Measurements from ENCODE around the gene KRTCAP3.
A peak's percentile ranks its signal among the peaks of the same experiment; 100 is the strongest.
"Not testable (repeated sequence)": the region's sequence is repeated elsewhere in the genome, so short reads cannot be mapped to it uniquely, and the experiment has no call there.

Gene KRTCAP3, protein sequence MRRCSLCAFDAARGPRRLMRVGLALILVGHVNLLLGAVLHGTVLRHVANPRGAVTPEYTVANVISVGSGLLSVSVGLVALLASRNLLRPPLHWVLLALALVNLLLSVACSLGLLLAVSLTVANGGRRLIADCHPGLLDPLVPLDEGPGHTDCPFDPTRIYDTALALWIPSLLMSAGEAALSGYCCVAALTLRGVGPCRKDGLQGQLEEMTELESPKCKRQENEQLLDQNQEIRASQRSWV

DNA sequence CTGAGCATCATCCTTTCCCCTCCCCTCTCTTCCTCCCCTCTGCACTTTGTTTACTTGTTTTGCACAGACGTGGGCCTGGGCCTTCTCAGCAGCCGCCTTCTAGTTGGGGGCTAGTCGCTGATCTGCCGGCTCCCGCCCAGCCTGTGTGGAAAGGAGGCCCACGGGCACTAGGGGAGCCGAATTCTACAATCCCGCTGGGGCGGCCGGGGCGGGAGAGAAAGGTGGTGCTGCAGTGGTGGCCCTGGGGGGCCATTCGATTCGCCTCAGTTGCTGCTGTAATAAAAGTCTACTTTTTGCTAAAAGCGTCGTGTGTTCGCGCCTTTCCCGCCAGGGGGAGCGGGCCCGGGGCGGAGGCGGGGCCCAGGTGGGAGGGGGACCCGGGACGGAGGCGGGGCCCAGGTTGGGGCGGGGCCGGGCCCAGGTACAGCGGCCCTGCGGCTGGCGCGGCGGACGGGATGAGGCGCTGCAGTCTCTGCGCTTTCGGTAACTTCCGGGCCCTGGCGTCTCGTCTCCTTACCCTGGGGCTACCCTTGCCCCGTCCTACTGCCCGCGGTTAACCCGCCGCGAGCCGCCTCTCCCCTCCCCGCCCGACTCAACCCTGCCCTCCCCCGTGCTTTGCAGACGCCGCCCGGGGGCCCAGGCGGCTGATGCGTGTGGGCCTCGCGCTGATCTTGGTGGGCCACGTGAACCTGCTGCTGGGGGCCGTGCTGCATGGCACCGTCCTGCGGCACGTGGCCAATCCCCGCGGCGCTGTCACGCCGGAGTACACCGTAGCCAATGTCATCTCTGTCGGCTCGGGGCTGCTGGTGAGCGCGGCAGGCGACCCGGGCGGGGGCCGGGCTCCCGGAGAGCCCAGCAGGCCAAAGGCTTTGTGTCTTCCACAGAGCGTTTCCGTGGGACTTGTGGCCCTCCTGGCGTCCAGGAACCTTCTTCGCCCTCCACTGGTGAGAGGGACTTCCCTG, at the start of gene KRTCAP3:
KRTCAP3 (plus strand) TSS at position 424 of the 962 bp plus-strand sequence; CDS start at position 456, 32 bp downstream.
- DNase-seq = no peak

DNA sequence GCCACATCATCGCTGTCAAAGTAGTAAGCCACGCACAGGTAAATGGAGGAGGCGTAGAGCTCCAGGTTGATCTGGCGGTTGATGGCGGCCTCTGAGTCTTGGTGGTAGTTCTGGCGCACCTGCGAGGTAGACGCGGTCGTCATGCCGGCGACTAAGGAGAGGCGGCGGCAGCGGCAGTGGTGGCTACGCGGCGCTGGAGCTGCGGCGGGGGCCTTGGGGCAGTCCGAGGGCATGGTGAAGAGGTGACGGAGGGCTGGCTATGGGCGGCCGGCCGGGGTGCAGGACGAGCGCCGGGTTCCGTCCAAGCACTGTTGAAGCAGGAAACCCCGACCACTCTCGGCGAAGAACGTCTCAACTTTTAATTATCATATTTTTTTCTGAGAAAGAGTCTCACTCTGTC, 49.0 kb upstream of the KRTCAP3 start:
- DNase-seq = no peak

DNA sequence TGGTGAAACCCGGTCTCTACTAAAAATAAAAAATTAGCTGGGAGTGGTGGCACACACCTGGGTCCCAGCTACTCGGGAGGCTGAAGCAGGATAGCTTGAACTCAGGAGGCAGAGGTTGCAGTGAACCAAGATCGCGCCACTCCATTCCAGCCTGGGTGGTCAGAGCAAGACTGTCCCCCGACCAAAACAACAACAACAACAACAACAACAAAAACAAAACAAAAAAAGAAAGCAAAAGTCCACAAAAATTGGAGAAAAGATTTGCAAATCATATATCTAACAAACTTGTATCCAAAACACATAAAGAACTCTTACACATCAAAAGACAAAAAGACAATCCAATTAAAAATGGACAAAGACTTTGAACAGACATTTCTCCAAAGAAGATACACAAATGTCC, 43.2 kb upstream of the KRTCAP3 start:
- DNase-seq = no peak

DNA sequence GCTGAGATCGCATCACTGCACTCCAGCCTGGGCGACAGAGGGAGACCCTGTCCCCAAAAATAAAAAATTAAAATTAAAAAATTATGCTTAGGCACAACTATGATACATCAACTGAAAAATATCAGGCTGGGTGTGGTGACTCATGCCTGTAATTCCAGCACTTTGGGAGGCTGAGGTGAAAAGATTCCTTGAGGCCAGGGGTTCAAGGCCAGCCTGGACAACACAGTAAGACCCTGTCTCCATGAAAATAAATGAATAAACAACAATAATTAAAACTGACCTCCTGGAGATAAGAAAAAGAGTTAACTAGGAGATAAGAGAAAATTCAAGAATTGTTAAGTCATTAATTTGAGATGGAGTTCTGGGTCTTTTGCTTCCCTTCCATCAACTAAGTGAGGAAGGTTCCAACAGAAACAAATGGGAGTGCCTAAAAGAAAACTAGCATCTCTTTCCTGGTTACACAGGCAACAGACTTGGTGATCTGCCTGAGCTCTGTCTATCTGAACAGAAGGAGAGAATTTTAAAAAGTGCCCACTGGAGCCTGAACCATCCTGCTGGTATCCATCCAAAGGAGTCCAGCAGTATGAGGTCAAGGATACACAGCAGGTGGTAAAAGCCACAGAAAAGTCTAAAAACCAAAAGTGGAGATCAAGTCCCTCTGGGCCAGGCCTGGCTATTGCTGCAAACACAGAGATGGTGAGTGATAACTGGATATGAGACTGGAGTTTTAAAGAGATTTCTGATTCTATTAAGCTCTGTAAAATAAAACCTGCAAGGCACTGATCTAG, 41.6 kb upstream of the KRTCAP3 start:
- no peak for DNase-seq

DNA sequence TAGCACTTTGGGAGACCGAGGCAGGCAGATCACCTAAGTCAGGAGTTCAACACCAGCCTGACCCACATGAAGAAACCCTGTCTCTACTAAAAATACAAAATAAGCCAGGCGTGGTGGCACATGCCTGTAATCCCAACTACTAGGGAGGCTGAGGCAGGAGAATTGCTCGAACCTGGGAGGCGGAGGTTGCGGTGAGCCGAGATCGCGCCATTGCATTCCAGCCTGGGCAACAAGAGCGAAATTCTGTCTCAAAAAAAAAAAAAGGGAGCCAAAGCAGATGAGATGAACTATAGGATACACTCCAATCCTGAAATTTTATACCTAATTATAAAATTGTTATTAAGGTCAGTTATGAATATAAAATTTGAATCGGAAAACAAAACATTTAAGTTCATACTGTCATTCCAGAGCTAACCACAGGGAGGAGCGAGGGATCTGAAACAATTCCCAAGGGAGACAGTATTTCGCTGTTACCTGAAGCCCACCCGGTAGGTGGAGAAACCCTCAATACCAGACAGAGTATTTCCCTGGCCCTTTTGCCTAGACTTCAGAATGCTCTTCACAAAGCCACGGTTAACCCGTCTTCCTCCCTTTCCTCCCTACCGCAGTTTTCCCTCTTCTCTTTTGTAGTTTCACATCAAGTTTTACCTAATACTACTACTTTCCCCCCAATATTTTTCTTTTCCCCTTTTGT, 34.2 kb upstream of the KRTCAP3 start:
- DNase-seq = peak; percentile 43

DNA sequence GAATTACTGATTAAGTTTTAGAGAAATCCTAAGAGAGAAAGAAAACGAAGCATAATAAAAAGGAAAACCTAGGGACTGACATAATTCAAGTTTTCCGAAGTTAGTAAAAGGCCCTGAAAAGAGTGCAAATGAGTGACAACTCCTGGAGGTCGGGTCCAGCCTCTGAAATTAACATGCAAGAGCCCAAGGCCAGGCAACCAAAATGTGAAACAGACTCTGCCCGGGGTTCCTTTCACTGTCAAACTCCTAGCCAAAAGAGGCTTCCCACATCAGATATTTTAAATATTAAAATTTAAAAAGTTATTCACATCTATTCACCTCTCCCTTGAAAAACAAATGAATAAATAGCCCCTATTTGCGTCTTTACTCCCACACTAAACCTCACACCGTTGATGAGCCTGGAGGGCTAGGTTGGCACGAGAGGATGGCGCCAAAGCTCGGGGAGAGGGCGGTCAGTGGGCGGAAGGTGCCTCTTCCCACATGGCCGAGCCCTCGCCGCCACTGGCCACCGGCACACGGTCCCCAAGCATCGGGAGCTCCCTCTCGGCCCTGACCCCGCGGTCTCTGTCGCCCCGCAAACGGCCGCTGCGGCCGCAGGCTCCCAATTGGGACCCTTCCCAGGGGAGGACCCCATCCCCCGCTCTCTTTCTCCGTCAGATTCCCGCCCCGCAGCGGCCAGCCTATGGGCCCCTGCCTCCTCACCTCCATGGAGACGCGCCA, 33.4 kb upstream of the KRTCAP3 start:
- DNase-seq = peak; percentile 18

DNA sequence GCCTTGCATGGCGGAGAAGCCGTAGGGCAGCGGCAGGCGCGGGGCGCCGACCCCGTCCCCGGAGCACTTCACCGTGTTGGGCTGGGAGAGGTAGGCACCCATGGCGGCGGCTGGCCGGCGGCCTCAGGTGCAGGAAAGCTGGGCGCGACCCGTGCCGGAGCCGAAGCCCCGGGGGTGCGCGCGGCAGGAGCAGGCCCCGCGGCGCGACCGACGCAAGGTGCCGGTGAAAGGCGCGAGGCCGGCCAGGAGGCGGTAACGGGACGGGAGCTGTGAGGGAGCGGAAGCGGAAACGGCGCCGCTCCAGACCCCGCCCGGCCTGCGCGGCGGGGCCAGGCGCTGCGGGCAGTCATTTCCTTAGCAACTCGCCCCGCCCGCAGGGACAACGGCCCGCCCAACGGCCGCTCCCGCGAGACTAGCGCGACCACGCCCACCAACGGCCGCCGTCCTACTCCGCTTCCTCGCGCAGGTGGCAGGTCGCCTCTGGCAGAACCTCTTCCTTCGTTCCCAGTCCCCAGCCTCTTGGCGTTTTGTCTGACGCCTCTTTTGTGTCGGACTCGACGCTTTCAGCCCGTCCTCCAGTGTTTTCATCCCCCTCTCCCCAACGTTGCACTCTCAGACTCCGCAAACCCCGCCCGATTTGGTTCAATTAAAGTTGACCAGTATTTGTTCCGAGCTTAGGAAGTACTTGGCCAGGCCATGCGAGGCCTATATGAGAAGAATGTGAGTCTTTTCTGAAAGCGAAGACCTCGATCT, 32.7 kb upstream of the KRTCAP3 start, which contains the start of gene PPM1G:
PPM1G (minus strand) TSS at position 271 of the 753 bp plus-strand sequence; CDS start at position 102, 169 bp downstream.
- DNase-seq = peak; percentile 78

DNA sequence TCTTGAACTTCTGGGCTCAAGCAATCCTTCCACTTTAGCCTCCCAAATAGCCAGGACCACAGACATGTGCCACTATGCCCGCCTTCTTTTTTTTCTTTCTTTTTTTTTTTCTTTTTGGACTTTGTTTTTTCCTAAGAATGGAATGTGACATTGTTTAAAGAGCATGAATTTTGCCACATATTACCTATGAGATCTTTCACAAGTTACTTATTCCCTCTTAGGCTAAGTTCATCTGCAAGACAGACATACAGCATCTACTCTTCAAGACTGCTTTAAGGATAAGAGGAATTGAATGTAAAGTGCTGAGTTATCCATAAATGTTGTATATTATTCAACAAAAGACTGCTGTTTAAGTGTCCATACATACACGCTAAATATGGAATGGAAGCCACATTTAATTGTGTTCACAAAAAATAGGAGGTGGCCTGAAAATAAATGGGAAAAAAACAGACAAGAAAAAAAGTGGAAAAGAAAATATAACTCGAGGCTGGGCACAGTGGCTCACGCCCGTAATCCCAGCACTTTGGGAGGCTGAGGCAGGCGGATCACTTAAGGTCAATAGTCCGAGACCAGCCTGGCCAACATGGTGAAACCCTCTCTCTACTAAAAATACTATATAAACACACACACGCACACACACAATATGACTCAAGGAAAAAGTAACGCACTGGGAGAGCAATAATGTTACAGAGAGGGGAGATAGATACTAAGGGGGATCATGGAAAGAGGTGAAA, 29.6 kb upstream of the KRTCAP3 start:
- DNase-seq = no peak

DNA sequence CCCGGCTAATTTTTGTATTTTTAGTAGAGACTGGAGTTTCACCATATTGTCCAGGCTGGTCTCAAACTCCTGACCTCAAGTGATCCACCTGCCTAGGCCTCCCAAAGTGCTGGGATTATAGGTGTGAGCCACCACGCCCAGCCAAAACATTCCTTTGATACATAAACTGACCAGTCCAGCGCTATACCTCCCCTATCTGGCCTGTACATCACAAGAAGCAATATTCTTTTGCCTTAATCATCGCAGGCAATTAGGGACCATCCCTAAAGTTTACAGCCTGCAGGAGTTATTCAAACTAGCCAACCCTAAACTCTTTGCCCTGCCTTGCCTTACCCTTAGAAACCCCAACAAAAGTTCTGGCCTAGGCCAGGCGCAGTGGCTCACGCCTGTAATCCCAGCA, 26.0 kb upstream of the KRTCAP3 start:
- no peak for DNase-seq

DNA sequence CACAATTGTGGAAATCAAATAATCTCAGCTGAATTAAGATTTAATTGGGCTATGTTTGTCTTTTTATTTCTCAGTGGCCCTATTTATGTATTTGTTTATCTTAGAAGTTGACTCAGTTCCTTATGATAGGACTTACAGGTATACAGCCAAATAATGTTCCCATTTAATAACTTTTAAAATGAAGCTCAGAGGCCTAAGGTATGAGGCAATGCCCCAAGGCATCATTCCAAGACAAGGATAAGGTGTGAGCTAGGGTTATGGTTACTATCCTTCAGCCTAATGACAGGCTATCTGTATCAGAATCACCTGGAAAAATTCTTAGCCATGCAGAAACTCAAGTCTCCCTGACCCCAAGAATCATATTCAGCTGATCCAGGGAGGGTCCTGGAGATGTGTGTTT, 21.2 kb upstream of the KRTCAP3 start:
- no peak for DNase-seq

DNA sequence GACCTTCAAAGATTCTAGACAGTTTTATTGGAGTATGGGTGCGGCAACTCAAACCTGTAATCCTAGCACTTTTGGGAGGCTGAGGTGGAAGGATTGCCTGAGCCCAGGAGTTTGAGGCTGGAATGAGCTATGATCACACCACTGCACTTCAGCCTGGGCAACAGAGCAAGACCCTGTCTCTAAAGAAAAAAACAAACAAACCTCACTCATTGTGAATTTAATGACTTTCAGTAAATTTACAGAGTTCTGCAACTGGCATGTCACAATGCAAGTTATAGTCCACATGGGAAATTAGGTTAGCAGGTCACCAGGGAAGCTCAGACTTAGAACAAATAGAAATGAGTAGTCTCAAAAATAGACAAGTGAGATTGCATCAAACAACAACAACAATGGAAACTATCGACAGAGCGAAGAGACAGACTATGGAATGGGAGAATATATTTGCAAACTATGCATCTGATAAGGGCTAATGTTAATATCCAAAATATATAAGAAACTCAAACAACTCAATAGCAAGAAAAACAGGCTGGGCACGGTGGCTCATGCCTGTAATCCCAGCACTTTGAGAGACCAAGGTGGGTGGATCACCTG, 20.4 kb upstream of the KRTCAP3 start:
- no peak for DNase-seq

DNA sequence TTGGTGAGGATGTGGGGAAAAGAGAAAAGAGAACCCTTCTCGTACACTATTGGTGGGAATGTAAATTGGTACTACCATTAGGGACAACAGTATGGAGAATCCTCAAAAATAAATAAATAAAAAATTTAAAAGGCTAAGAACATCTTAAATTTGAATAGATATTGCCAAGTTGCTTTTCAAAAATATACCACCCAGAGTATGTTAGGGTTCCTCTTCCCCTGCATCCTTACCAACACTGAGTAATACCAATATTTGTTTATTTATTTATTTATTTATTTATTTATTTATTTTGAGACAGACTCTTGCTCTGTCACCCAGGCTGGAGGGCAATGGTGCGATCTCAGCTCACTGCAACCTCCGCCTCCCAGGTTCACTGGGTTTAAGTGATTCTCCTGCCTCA, 19.2 kb upstream of the KRTCAP3 start:
- no peak for DNase-seq

DNA sequence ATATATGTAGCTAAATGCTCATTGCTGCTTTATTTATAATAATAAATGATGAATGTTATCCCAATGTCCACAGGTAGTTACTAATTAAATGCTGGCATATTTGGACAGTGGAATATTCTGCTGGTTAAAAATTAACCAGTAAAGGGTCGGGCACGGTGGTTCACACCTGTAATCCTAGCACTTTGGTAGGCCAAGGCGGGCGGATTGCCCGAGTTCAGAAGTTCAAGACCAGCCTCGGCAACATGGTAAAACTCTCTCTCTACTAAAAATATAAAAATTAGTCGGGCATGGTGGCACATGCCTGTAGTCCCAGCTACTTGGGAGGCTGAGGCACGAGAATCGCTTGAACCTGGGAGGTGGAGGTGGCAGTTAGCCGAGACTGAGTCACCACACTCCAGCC, 17.1 kb upstream of the KRTCAP3 start:
- DNase-seq = not testable (repeated sequence)

DNA sequence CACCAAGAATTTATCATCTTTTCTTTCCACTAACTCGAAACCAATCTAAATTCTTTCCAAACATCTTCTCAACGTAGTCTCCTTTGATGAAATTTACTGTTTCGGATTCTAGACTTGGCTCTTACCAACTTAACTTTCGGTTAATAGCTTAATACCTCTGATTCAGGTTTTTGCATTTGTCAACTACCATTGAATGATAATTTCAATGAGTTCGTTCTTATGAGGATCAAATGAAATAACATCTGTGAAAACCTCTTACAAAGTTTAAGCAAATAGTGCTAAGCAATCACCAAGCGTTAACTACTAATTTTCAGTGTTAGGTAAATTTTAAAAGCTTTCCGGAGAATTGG, 14.3 kb upstream of the KRTCAP3 start:
- DNase-seq = no peak

DNA sequence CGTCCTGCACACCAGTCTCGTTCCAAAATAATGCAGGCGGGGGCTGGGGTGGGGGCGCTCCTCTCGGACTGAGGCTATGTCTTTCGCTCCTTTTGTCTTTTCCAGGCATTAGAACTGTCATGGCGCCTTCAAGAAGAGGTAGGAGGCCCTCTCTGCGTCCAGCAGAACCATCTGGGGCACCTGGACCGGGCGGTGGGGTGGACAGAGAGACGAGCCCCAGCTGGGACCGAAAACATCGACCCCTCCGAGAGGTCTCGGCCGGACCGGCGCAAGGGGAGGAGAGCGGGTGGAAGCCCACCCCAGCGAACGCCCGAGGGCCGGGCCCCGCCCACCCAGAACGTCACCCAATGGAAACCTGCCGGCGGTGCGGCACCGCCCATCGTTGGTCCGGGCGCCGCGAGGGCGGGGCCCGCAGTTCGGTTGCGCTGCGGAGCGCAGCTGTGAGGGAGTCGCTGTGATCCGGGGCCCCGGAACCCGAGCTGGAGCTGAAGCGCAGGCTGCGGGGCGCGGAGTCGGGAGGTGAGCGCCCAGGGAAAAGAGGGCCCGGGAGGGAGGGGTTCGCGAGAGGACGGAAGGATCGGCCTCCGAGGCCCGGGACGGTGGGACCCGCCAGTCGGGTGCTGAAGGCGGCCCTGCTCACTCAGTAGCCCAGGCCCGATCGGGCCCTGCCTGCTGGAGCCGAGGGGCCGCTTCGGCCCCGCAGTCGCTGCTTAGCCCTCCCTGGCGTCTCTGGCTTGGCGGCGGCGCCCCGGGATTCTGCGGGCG, 13.8 kb upstream of the KRTCAP3 start, which contains the start of gene NRBP1:
NRBP1 (plus strand) TSS at position 419 of the 765 bp plus-strand sequence. CDS start 4,643 bp downstream, outside the sequence.
- peak; percentile 90 for DNase-seq

DNA sequence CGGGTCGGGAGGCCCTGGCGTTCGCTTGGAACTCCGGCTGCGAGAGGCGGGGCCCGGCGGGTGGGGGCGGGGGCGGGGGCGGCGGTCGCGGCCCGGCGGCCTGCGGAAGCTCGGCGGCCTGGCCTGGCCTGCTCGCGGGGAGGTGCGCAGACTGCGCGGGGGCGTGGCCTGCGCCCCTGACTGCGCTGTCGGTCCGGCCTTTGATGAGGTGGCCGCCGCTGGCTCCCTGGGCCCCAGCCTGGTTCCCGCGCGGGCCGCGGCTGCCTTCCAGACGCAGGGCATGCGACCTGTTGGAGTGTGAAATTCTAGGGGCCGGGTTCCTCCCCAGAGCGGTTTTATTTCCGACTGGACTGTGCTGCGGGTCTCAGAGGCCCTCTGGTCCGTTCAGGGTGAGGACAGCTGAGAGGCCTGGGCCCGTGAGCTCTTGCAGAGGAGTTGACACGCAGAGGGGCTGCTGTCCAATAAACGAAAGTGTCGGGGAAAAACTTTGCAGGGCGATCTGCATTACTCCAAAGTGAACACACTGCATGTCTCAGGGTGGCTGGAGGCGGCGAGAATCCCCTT, 13.1 kb upstream of the KRTCAP3 start:
- DNase-seq = peak; percentile 75

DNA sequence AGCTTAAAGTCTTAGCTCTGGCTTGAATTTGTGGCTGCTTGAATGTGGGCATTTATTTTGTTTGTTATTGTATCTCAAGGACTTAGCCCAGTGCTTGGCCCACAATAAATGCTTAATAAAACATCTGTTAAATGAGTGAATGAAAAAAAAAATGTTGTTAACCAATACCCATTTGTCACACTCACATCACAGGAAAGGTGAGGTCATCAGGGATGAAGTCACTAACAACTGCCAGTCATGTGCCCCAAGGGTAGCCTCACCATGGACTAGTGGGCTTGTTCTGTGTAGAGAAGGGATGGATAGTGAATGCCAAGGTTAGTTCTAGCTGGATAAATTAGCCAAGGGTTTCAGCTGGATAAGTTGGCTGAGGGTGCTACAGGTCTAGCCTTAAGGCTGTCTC, 10.8 kb upstream of the KRTCAP3 start:
- DNase-seq = no peak

DNA sequence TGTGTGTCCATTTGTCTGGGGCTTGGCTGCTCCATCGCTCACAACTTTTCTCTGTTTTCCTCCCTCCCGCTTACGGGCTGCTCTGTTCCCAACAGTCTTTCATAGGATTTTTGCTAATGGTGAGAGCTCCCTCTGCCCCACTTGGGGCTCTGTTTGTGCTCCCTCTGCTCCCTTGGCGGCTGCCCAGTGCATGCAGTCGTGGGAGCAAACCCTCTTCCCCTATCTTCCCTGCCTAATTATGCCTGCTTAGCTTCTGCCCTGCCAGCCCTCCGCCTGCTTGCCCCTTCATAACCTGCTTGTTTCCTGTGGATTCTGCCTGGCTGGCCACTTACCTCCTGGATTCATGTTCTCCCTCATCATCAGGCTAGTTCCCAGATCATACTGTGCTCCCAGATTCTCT, 6.6 kb upstream of the KRTCAP3 start:
- DNase-seq = no peak

All from 8988T (cell line).